IPS-18c (cell line): ENCODE measurements around the gene FAM227B.
"Not testable (repeated sequence)": the region's sequence is repeated elsewhere in the genome, so short reads cannot be mapped to it uniquely, and the experiment has no call there.

Experiments used
- H3K4me3 ChIP-seq: 2 replicates; pipeline ENCODE4 v1.7.0; 2013; ENCODE audit warnings: low read depth, mild to moderate bottlenecking, low read length, moderate library complexity; ENCODE audit not compliant: insufficient read depth
- H3K9me3 ChIP-seq: one replicate; pipeline ENCODE4 v1.6.1; 2013; ENCODE audit warnings: mild to moderate bottlenecking, low read length, moderate library complexity; ENCODE audit not compliant: control insufficient read depth, insufficient read depth

The FAM227B gene

DNA sequence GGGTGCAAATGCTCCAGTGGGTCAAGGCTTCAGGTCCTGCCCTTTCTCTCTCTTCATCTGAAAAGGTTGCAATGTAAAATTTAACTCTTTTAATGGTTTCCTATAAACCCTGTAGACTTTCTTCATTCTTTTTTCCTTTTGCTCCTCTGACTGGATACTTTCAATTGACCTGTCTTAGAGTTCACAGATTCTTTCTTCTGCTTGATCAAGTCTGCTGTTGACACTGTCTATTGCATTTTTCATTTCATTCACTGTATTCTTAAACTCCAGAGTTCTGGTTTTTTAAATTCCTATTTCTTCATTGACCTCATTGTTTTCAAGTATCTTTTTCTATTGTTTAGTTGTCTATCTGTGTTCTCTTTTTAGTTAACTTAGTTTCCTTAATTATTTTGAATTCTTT, 82.1 kb downstream of the FAM227B start:
- Histone ChIP-seq H3K4me3 (no peak overlapping the region), H3K9me3 (no peaks in the 10 kb centered on the region)

- no peak overlapping the region for H3K4me3 ChIP-seq
- H3K9me3 ChIP-seq, result no peaks in the 10 kb centered on the region
Measured at GRCh38 chr15:49530092-49530491, 90.5 kb downstream of the FAM227B start.

- peaks cover 2% of the 10 kb centered on the region for H3K9me3 ChIP-seq
- no peak overlapping the region for H3K4me3 ChIP-seq
Measured at GRCh38 chr15:49528289-49528688, 92.3 kb downstream of the FAM227B start.

DNA sequence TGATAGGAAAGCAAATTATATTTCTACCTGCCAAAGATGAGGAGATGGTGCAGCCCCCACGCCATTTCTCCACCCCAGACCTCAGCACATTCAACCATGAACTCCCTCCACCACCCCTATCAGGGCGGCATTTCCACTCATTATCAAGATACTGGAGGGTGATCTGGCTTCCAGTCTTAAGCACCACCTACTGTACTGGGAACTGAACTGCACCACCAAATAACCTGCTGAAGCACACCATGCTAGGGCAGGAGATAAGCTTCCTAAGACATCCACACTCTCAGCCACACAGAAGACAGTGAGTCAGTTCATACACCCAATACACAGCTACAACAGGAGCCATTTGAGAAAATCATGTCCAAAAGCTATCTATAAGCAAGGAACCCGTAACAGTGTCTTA, 98.8 kb downstream of the FAM227B start:
- Histone ChIP-seq H3K9me3 (peaks cover 6% of the 10 kb centered on the region), H3K4me3 (no peak overlapping the region)

DNA sequence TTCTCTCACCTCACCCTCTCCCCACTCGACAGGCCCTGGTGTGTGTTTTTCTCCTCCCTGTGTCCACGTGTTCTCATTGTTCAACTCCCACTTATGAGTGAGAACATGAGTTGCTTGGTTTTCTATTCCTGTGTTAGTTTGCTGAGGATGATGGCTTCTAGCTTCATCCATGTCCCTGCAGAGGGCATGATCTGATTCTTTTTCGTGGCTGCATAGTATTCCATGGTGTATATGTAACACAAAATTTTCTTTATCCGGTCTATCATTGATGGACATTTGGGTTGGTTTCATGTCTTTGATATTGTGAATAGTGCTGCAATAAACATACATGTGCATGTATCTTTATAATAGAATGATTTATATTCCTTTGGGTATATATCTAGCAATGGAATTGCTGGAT, 107.9 kb downstream of the FAM227B start:
- not testable (repeated sequence) for H3K4me3 ChIP-seq, H3K9me3 ChIP-seq

- Histone ChIP-seq H3K4me3 (no peak overlapping the region), H3K9me3 (no peaks in the 10 kb centered on the region)
Measured at GRCh38 chr15:49507261-49507660, 113.4 kb downstream of the FAM227B start.

- Histone ChIP-seq H3K9me3 (no peaks in the 10 kb centered on the region), H3K4me3 (no peak overlapping the region)
Measured at GRCh38 chr15:49506341-49506740, 114.3 kb downstream of the FAM227B start.

DNA sequence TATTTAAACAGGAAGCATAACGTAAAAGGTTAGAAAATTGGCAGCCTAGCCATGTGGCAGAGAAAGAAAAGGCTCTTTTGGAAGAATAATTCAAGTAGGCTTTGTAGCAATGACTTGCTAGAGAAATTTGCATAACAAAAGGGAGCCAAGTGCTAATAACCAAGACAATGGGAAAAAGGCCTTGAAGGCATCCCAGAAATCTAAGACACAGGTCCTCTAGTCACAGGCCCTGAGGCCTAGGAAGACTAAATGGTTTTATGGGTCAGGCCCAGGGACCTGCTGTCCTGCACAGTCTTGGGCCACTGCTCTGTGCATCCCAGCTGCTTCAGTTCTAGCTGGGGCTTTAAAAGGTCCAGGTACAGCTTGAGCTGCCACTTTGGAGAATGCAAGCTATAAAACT, 119.0 kb downstream of the FAM227B start:
- Histone ChIP-seq H3K9me3 (peaks cover 3% of the 10 kb centered on the region), H3K4me3 (no peak overlapping the region)

- H3K4me3 ChIP-seq, result no peak overlapping the region
- peaks cover 3% of the 10 kb centered on the region for H3K9me3 ChIP-seq
Measured at GRCh38 chr15:49495993-49496753, 124.4 kb downstream of the FAM227B start.

GRCh38 chr15:49494842-49495241, 125.8 kb downstream of the FAM227B start:
- no peak overlapping the region for H3K4me3 ChIP-seq
- no peaks in the 10 kb centered on the region for H3K9me3 ChIP-seq

- Histone ChIP-seq H3K9me3 (no peaks in the 10 kb centered on the region), H3K4me3 (no peak overlapping the region)
Measured at GRCh38 chr15:49492830-49493229, 127.8 kb downstream of the FAM227B start.

DNA sequence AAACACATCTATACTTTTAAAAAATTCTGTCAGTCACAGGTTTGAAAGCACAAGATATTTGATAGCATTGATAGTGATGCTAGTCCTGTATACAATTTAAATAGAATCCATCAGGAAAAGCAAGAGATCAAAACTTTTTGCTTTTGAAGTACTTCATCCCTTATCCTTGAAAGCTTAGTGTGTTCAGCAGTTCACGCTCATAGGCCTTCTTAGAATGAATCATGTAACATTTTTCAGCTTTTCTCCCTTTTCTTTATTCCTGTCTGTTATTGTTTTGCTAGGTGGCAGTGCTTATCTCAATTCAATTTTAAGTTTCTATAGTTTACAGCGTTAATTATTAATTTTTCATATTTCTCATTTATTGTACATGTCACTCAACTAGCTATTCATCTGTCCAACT, 128.5 kb downstream of the FAM227B start:
- Histone ChIP-seq H3K4me3 (no peak overlapping the region), H3K9me3 (no peaks in the 10 kb centered on the region)

DNA sequence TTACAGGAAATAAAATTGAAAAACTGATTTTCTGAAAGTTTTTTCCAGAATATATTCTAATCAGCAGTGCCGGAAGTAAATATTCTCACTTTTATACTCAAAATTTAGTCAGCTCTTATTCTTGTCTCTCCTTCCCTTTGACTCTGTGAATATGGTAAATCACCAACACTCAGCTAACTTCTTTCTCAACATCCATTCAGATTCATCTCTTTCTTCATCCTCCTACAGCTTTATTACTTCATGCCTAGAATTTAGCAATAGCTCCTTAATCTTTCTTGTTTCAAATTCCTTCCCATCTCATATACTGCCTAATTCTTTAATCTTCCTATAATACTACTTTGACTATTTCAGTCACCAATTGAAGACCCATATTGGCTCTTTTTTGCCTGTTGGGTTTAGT, 129.7 kb downstream of the FAM227B start:
- Histone ChIP-seq H3K4me3 (no peak overlapping the region), H3K9me3 (no peaks in the 10 kb centered on the region)

DNA sequence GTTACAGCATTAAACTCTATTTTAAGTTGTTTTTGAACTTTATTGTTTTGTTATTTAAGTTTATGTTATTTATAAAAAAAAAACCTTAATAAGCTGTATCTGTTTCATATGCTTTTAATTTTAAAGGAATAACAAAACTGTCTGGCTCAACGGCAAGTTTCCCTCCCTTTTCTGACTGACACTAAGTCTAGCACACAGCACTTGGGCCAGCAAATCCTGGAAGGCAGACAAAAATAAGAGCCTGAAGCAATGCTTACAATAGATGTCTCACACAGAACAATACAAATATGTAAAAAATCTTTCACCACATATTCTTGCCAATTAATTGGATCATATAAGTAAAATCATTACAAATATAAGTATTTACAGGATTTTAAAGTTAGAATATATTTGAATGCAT, 135.2 kb downstream of the FAM227B start:
- H3K9me3 ChIP-seq, H3K4me3 ChIP-seq: not testable (repeated sequence)

GRCh38 chr15:49478982-49479381, 141.6 kb downstream of the FAM227B start:
- H3K9me3 ChIP-seq, H3K4me3 ChIP-seq: not testable (repeated sequence)

DNA sequence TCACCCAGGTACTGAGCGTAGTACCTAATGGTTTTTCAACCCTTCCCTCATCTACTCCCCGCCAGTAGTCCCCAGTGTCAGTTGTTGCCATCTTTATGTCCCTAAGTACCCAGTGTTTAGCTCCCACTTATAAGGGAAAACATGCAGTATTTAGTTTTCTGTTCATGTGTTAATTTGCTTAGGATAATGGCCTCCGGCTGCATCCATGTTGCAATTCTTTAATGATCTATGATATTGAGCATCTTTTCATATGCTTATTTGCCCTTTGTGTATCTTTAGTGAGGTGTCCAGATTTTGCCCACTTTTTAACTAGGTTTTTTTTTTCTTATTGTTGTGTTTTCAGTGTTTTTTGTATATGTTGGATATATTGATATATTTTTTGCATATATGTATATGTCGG, 142.6 kb downstream of the FAM227B start:
- not testable (repeated sequence) for H3K4me3 ChIP-seq, H3K9me3 ChIP-seq

DNA sequence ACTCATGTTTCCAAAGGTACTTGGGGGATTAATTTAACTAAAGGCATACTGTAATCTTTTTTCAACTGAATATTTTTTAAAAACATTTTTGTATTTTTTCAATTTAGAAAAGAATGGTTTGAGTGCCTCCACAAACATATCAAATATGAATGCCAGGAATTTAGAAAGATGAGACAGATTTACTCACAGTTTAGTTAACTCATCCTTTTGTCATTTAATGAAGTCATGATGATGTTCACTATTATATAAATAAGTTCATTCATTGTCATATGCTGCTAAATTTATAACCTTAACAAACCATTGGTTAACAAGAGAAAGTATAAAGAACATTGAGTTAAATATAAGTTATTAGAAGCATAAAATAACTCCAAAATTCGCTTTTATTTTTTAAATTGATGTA, 147.6 kb downstream of the FAM227B start:
- Histone ChIP-seq H3K9me3 (no peaks in the 10 kb centered on the region), H3K4me3 (no peak overlapping the region)

DNA sequence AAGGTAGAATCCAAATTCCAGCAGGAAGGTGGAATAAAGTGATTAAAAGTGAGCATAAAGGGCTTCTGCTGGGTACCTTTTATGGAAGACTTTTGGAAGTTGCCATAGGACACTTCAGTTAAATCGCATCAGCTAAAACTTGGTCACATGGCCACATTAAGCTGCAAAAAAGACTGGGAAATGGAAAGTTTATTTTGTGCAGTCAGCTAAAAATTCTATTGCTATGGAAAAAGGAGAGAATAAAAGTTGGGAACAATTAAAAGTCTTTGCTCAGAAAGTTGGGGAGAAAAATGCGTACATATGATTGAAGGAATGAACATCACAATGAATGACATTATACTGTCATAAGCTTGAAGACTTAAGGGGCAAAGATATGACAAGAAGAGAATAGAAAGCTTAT, 148.3 kb downstream of the FAM227B start:
- Histone ChIP-seq H3K4me3 (no peak overlapping the region), H3K9me3 (no peaks in the 10 kb centered on the region)

DNA sequence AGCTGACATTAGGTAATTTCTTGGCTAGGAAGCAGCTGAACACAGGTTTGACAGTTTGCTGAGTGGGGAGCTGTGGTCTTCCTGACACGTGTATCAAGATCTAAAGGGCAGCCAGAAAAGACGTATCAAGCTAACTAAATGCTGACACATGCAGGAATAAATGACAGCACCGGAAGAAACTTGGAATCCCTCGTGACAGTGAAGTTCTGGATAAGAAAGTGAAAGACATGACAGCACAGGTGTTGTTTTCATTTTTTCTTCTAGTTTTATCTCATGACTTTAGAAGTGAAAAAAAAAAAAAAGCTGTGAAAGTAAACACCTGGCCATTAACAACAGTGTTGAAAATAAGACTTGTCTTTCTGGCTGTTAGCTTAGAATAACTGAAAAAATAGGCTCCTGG, 148.9 kb downstream of the FAM227B start:
- no peak overlapping the region for H3K4me3 ChIP-seq
- no peaks in the 10 kb centered on the region for H3K9me3 ChIP-seq
